Bronchial epithelial cell (primary cell): Measurements from ENCODE around the gene SH3PXD2B. TPM values are rescaled to one million over a fixed set of nuclear protein-coding genes. Genes with fewer than 3 reads are reported as not detected.
A peak's percentile ranks its signal among the peaks of the same experiment; 100 is the strongest.
"Not testable (repeated sequence)": the region's sequence is repeated elsewhere in the genome, so short reads cannot be mapped to it uniquely, and the experiment has no call there.

Experiments
- DNase-seq: peaks from one replicate; pipeline ENCODE4 v3.0.0-alpha.2; 2010; ENCODE audit warnings: low read depth
- FAIRE-seq: peaks from 2 replicates; lab custom pipeline; 2011; peaks lifted over from hg19 to GRCh38; lab: Jason Lieb, UNC
- H3K27me3 ChIP-seq: 2 replicates; pipeline ENCODE4 v1.5.1; 2011; ENCODE audit warnings: low read length; ENCODE audit not compliant: control insufficient read depth, insufficient read depth
- H3K36me3 ChIP-seq: 2 replicates; pipeline ENCODE4 v1.5.1; 2011; ENCODE audit warnings: low read length; ENCODE audit not compliant: control insufficient read depth, insufficient read depth
- H3K4me3 ChIP-seq: 2 replicates; pipeline ENCODE4 v1.5.1; 2011; ENCODE audit warnings: mild to moderate bottlenecking, low read depth, low read length, control low read depth
- total RNA-seq: library from RNA; depleted of rRNA; stranded (reverse); fragments of >200 nt; gene quantifications from 2 replicates; pipeline ENCODE4 v1.2.1, GENCODE V29; 2014
- TF ChIP-seq, protein P1 (sequence below): IDR thresholded peaks from 2 replicates; pipeline ENCODE4 v1.5.1; 2011; ENCODE audit warnings: mild to moderate bottlenecking, moderate library complexity, low read length, control low read depth, inconsistent platforms; ENCODE audit not compliant: insufficient read depth, severe bottlenecking

The SH3PXD2B gene
- total RNA-seq, 1 donor from 2014 or later = 10.0 TPM

DNA sequence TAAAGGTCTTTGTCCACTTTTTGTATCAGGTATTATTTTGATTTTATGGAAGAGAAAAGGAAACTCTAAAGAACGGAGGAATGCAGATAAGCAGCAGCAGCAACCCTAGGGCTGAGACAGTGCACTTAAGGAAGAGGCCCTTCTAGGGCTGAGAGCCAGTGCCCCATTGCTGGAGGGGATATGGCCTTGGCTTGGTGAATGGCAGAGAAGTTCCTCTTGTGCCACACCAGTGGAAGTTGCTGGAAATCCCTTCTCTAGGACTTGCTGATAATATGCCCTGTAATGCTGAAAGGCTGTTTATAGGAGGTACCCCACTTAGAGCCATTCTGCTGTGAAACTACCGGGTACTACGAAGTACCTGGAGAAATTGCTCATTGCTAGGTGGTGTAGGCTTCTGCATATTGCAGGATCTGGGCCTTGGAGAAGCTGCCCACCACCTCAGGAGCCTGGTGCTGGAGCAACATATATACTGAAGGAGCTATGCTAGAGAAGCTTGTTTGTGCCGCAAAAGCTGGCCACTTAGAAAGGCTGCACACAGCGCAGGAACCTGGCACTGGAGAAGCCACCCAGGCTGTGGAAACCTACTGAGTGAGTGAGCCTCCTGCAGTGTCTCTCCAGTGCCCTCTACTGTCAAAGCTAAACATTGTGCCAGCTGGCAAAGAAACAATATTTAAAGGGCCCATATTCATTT lies 161.1 kb downstream of the SH3PXD2B start:
- TF ChIP-seq, protein P1, sequence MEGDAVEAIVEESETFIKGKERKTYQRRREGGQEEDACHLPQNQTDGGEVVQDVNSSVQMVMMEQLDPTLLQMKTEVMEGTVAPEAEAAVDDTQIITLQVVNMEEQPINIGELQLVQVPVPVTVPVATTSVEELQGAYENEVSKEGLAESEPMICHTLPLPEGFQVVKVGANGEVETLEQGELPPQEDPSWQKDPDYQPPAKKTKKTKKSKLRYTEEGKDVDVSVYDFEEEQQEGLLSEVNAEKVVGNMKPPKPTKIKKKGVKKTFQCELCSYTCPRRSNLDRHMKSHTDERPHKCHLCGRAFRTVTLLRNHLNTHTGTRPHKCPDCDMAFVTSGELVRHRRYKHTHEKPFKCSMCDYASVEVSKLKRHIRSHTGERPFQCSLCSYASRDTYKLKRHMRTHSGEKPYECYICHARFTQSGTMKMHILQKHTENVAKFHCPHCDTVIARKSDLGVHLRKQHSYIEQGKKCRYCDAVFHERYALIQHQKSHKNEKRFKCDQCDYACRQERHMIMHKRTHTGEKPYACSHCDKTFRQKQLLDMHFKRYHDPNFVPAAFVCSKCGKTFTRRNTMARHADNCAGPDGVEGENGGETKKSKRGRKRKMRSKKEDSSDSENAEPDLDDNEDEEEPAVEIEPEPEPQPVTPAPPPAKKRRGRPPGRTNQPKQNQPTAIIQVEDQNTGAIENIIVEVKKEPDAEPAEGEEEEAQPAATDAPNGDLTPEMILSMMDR = peak; percentile 91
- DNase-seq (peak; percentile 65), FAIRE-seq (peak; percentile 90)

DNA sequence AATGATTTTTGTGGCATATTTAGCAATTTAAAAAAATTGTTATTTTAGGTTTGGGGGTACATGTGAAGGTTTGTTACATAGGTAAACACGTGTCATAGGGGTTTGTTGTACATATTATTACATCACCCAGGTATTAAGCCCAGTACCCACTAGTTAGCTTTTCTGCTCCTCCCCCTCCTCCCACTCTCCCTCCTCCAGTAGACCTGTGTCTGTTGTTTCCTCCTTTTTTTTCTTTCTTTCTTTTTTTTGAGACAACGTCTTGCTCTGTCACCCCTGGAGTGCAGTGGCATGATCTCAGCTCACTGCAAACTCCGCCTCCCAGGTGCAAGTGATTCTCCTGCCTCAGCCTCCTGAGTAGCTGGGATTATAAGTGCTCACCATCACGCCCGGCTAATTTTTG lies 162.5 kb downstream of the SH3PXD2B start:
- not testable (repeated sequence) for FAIRE-seq, H3K27me3 ChIP-seq, H3K4me3 ChIP-seq, H3K36me3 ChIP-seq, DNase-seq

More for the DNA sequence above, 161.1 kb downstream of the SH3PXD2B start:
- Histone ChIP-seq H3K27me3 (no peaks in the 10 kb centered on the region), H3K4me3 (no peak overlapping the region), H3K36me3 (no peaks in the 10 kb centered on the region)

DNA sequence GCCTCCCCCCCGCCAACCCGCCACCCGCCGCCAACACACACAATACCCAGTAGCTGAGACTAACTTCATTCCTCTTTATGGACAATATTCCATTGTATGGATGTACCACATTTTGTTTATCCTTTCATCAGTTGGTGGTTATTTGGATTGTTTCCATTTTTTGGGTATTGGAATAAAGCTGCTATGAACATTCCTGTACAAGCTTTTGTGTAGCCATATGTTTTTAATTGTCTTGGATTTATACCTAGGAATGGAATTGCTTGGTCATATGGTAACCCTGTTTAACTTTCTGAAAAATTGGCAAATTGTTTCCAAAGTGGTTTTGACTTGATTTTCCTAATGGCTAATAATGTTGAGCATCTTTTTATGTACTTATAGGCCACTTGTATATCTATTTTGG lies 165.9 kb downstream of the SH3PXD2B start:
- no peak for FAIRE-seq
- DNase-seq = no peak
- Histone ChIP-seq H3K36me3 (no peaks in the 10 kb centered on the region), H3K4me3 (no peak overlapping the region), H3K27me3 (no peaks in the 10 kb centered on the region)
- TF ChIP-seq, protein P1 = no peak

DNA sequence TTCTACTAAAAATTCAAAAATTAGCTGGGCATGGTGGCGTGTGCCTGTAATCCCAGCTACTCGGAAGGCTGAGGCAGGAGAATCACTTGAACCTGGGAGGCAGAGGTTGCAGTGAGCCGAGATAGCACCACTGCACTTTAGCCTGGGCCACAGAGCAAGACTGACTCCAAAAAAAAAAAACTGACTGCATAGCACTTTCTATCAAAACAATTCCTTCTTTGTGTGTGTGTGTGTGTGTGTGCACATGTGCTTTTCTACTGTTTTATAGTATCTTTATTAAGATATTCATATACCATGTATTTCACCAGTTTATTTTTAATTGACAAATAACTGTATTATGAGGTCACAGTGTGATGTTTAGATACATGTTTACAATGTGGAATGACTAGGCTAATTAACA lies 167.2 kb downstream of the SH3PXD2B start:
- not testable (repeated sequence) for FAIRE-seq, H3K36me3 ChIP-seq, DNase-seq, H3K4me3 ChIP-seq, H3K27me3 ChIP-seq

DNA sequence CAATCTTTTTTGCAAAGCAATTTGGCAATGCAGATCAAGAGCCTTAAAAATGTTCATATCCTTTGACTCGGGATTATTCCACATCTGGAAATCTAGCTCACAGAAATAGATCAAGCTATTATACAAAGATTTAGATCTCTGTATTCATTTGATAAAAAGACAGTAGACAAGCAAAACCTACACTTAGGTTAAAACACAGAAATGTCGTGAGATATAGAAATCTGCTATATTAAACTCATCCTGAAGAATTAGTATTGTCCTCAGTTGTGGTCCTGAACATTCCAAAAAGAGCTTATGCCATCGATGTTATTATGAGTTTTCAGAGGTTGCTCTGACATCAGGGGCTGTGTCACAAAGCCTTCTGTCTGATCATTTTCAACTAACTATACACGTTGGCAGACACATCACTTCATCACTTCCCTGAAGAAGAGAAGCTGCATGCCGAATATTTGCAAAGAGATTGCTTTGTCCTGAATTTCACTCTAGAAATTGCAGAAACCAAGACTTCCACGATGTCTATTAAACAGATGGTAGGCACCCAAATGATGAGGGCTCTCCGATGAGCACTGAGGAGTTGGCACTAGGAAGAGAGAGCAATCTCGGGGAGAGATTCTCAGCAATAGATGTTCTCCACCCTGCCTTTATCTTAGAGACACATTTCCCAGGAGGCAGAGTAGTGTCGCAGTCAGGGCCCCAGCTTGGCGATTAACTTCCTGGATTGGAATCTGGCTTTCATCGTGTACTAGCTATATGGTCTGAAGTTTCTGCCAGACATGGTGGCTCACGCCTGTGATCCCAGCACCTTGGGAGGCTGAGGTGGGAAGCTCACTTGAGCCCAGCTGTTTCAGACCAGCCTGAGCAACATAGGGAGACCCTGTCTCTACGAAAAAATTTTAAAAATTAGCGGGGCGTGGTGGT lies 168.8 kb downstream of the SH3PXD2B start:
- Histone ChIP-seq H3K36me3 (no peaks in the 10 kb centered on the region), H3K4me3 (no peak overlapping the region), H3K27me3 (no peaks in the 10 kb centered on the region)
- no peak for DNase-seq
- no peak for FAIRE-seq
- TF ChIP-seq, protein P1 = no peak

DNA sequence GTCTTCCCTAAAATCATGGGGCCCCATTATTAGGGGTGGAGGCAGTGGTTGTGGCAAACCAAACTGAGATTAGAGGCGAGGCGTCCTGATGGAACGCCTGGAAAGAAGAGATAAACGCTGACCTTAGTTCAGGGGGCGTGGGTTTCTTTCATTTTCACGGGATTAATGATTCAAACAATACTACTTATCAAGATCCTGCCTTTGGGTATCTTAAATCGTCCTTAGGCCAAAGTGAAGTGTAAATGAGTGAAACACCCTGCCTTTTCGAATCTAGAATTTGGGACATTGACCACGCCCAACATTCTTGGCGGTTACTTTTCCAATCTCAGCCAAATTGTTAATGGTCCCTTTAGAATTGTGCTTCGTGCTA lies 169.7 kb downstream of the SH3PXD2B start:
- Histone ChIP-seq H3K4me3 (peak overlapping the region; percentile 87), H3K27me3 (no peaks in the 10 kb centered on the region), H3K36me3 (no peaks in the 10 kb centered on the region)
- TF ChIP-seq, protein P1 = no peak
- DNase-seq (no peak), FAIRE-seq (no peak)
